CD4-positive, alpha-beta T cell treated with Interleukin-15 for 1 hour (primary cell): ENCODE results near the gene TMC4.

Experiments
- DNase-seq: peaks from one replicate; pipeline ENCODE4 v3.0.0-alpha.2; 2020

TMC4 gene

DNA sequence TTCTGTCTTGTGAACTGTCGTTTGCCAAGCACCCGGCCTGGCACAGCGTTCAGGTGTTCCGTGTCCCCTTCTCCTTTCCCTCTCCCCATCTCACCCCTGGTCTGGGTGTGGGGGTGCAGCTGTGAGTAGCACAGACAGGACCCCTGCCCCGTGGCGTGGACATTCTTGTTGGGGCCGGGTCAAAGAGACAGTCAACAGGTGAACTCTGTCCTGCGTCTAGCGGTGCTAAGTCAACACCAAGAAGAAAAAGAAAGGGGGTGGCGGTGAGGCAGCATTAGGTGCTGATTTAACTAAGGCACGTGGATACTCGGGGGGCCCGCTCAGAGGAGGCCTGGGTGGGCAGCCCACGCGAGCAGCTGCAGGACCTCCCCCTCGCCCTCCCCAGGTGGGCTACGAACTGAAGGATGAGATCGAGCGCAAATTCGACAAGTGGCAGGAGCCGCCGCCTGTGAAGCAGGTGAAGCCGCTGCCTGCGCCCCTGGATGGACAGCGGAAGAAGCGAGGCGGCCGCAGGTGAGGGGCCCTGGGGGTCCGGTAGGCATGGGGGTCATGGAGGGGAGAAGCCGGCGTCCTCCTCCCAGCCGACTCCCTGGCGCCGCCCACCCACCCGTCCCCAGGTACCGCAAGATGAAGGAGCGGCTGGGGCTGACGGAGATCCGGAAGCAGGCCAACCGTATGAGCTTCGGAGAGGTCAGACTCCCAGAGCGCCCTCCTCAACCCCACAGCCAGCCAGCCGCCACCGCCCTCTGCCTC lies 45.1 kb downstream of the TMC4 start:
- DNase-seq, result no peak

DNA sequence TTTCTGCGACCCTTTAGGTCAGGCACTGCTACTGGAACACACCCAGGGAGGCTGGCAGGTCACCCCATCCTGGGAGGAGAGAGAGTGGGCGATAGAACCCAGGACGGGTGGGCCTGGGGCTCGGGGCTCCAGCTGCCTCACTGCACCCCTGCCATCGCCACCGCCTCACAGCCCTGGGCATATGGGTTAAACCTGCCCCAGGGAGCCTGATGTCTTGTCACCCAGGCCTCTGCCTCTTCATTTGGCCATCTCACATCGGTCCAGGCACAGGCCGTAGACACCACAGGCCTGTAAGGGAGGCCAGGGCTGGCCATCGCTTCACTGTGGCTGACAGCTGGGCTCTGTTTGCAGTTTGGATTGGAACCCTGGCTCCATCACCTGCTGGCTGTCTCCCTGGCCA lies 47.2 kb downstream of the TMC4 start:
- no peak for DNase-seq

DNA sequence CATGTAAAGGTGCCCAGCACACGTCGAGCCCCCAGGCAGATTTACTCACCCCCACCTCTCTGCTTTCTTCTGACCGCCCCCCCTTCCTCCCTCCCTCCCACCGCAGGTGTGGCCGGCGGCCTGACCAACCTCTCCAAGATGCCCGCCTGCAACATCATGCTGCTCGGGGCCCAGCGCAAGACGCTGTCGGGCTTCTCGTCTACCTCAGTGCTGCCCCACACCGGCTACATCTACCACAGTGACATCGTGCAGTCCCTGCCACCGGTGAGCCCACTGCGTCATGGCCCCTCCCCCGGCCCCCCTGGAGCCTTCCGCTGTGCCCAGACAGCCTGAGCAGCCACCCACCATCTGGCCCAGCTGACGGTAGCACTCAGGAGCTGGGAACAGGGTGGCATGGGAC lies 48.6 kb downstream of the TMC4 start:
- no peak for DNase-seq

DNA sequence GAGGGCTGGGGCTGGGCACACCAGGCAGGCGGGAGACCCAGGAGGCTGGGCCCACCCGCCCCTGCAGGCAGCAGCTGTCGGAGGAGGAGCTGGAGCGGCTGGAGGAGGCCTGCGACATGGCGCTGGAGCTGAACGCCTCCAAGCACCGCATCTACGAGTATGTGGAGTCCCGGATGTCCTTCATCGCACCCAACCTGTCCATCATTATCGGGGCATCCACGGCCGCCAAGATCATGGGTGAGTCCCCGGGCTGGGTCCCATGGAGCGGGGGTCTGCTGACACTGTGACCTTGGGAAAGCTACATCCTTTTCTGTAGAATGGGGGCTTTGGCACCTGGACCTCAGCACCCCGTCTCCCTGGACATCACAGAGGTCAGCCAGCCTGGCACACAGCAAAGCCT lies 49.3 kb downstream of the TMC4 start:
- no peak for DNase-seq

DNA sequence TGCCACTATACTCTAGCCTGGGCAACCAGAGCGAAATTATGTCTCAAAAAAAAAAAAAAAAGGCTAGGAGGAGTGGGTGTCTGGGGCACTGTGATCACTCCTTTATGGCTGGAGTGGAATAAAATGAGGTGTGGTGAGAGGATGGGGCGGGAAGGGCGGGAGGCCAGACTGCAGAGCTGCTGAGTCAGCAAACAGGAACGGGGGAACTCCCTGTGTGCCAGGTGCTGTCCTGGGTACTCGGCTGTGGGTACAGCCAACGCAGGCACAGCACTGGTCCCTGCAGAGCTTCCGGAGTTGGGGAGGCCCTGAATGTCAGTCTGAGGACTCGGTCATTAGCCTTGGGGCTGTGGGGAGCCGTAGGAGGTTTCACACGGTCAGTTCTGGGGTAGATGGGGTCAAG lies 51.7 kb downstream of the TMC4 start:
- DNase-seq, result no peak

- DNase-seq, result peak; percentile 94
Measured at GRCh38 chr19:54115109-54116063, 57.6 kb downstream of the TMC4 start, which contains the start of the genes PRPF31 and TFPT. PRPF31 (plus strand) TSS chr19:54115754; CDS start chr19:54118279, 2,525 bp downstream. TFPT (minus strand) TSS chr19:54115657; CDS start chr19:54115269, 388 bp downstream.

DNA sequence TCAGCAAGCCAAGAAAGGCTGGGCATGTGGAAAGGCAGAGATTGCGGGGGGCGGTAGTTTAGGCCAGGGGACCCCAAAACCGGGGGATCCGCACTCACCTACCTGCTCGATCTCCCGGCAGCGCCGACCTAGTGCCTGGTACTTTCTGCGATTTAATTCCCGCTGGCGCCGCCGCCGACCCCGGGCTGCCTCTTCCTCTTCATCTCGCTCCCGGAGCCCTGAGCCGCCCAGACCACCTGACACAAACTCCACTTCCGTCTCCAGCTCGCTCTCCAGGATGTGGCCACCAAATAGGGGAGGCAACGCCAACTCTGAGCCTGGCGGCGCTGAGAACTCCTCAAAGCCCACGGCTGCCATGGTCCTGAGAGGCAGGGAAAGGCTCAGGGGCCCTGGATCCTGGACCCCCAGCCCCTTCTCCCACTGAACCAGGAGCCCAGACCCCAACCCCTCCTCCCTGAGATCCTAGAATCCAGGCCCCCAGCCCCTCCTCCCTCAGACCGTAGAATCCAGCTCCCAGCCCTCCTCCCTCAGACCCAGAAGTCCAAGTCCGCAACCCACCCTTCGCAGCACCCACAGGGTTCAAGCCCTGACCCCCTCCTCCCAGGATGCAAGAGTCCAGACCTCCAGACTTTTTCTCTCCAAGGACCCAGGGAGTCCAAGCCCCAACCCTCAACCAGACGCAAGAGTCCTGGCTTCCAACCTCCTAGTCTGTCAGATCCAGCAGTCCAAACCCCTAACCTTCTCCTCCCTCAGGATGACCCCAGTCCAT lies 58.4 kb downstream of the TMC4 start:
- DNase-seq, result peak; percentile 41
